Karpas-422 (cell line): Measurements from ENCODE around the gene MYL10. TPM values are rescaled to one million over a fixed set of nuclear protein-coding genes. Genes with fewer than 3 reads are reported as not detected.

Experiments
- DNase-seq: peaks from one replicate; pipeline ENCODE4 v3.0.0-alpha.2; 2015
- H2AFZ ChIP-seq: fragments of 200-600 bp; sonication (generic); 2 replicates; pipeline ENCODE4 v1.6.1; 2014; ENCODE audit warnings: antibody characterized with exemption, low read length, mixed read lengths
- H3K27ac ChIP-seq: fragments of 200-600 bp; sonication (generic); 2 replicates; pipeline ENCODE4 v1.5.1; 2014; ENCODE audit warnings: mild to moderate bottlenecking, low read length, moderate library complexity
- H3K27me3 ChIP-seq: fragments of 200-600 bp; sonication (generic); 2 replicates; pipeline ENCODE4 v1.6.1; 2014; ENCODE audit warnings: low read length, mixed read lengths
- H3K36me3 ChIP-seq: fragments of 200-600 bp; sonication (generic); 2 replicates; pipeline ENCODE4 v1.6.1; 2014; ENCODE audit warnings: low read length, mixed read lengths; ENCODE audit not compliant: insufficient read depth
- H3K4me1 ChIP-seq: fragments of 200-600 bp; sonication (generic); 2 replicates; pipeline ENCODE4 v1.6.1; 2014; ENCODE audit warnings: mild to moderate bottlenecking, low read length, mixed read lengths
- H3K4me2 ChIP-seq: fragments of 200-600 bp; sonication (generic); 2 replicates; pipeline ENCODE4 v1.6.1; 2014; ENCODE audit warnings: low read length, low read depth, mild to moderate bottlenecking; ENCODE audit not compliant: poor library complexity, severe bottlenecking
- H3K4me3 ChIP-seq: fragments of 200-600 bp; sonication (generic); 2 replicates; pipeline ENCODE4 v1.5.1; 2014; ENCODE audit warnings: mild to moderate bottlenecking, antibody characterized with exemption, low read length, mixed read lengths
- H3K79me2 ChIP-seq: fragments of 200-600 bp; sonication (generic); 2 replicates; pipeline ENCODE4 v1.6.1; 2014; ENCODE audit warnings: mild to moderate bottlenecking, low read length, mixed read lengths
- H3K9ac ChIP-seq: fragments of 200-600 bp; sonication (generic); 2 replicates; pipeline ENCODE4 v1.6.0; 2014; ENCODE audit warnings: low read length
- H3K9me2 ChIP-seq: fragments of 200-600 bp; sonication (generic), shearing (Covaris generic); replicated peaks from 2 replicates; pipeline ENCODE4 v1.6.0; 2014; ENCODE audit warnings: mild to moderate bottlenecking, low read length, moderate library complexity; ENCODE audit not compliant: insufficient read depth
- H3K9me3 ChIP-seq: fragments of 300-700, 200-600 bp; sonication (generic); 2 replicates; pipeline ENCODE4 v1.6.1; 2014; ENCODE audit warnings: low read length, mixed read lengths
- H4K20me1 ChIP-seq: fragments of 200-600 bp; sonication (generic); 2 replicates; pipeline ENCODE4 v1.6.1; 2014; ENCODE audit warnings: mild to moderate bottlenecking, antibody characterized with exemption, low read length, low read depth; ENCODE audit not compliant: insufficient read depth
- total RNA-seq: library from RNA; depleted of rRNA; stranded (reverse); fragments of >200 nt; shearing (Covaris generic); gene quantifications from 2 replicates; pipeline ENCODE4 v1.2.3, GENCODE V29; 2014; ENCODE audit warnings: low replicate concordance

The MYL10 gene
- total RNA-seq, 1 experiment from 2014 or later: not detected

- no peak overlapping the region for H3K4me2 ChIP-seq
- no peaks in the 10 kb centered on the region for H3K79me2 ChIP-seq
- H3K9me2 ChIP-seq: no peaks in the 10 kb centered on the region
- no peak for DNase-seq
- no peak overlapping the region for H3K27ac ChIP-seq
- no peak overlapping the region for H3K9ac ChIP-seq
- peaks cover 11% of the 10 kb centered on the region for H3K4me1 ChIP-seq
- H3K27me3 ChIP-seq: peaks cover 7% of the 10 kb centered on the region; the same call in 1 of the 2 replicates
- no peaks in the 10 kb centered on the region for H3K36me3 ChIP-seq
- H3K4me3 ChIP-seq: no peak overlapping the region
- H2AFZ ChIP-seq: no peak overlapping the region
- H4K20me1 ChIP-seq: no peaks in the 10 kb centered on the region
- peaks cover 11% of the 10 kb centered on the region for H3K9me3 ChIP-seq
These were observed 52.1 kb downstream of the MYL10 start for GRCh38 chr7:101576998-101577397.

- peaks cover 11% of the 10 kb centered on the region for H3K9me3 ChIP-seq
- no peaks in the 10 kb centered on the region for H4K20me1 ChIP-seq
- no peak overlapping the region for H3K4me3 ChIP-seq
- no peak overlapping the region for H3K9ac ChIP-seq
- H3K36me3 ChIP-seq: no peaks in the 10 kb centered on the region
- H3K79me2 ChIP-seq: no peaks in the 10 kb centered on the region
- H3K4me1 ChIP-seq: peaks cover 11% of the 10 kb centered on the region
- peak; percentile 35 for DNase-seq
- peak overlapping the region; percentile 15 for H3K4me2 ChIP-seq
- no peak overlapping the region for H2AFZ ChIP-seq
- H3K27ac ChIP-seq: no peak overlapping the region
- peaks cover 7% of the 10 kb centered on the region; the same call in 1 of the 2 replicates for H3K27me3 ChIP-seq
- H3K9me2 ChIP-seq: no peaks in the 10 kb centered on the region
These were observed 53.4 kb downstream of the MYL10 start for GRCh38 chr7:101575721-101576120.

GRCh38 chr7:101575168-101575567 is 53.9 kb downstream of the MYL10 start:
- H3K4me1 ChIP-seq: peaks cover 11% of the 10 kb centered on the region
- H3K9me3 ChIP-seq: peaks cover 11% of the 10 kb centered on the region
- no peaks in the 10 kb centered on the region for H3K9me2 ChIP-seq
- no peak overlapping the region for H3K27ac ChIP-seq
- H3K4me2 ChIP-seq: peak overlapping the region; percentile 15
- no peaks in the 10 kb centered on the region for H3K36me3 ChIP-seq
- H3K4me3 ChIP-seq: no peak overlapping the region
- H2AFZ ChIP-seq: no peak overlapping the region
- H3K9ac ChIP-seq: no peak overlapping the region
- H3K27me3 ChIP-seq: peaks cover 7% of the 10 kb centered on the region; the same call in 1 of the 2 replicates
- DNase-seq: peak; percentile 59
- H3K79me2 ChIP-seq: no peaks in the 10 kb centered on the region
- H4K20me1 ChIP-seq: no peaks in the 10 kb centered on the region

GRCh38 chr7:101572156-101572555 is 56.9 kb downstream of the MYL10 start:
- H4K20me1 ChIP-seq: no peaks in the 10 kb centered on the region
- H3K4me2 ChIP-seq: no peak overlapping the region
- peak; percentile 27 for DNase-seq
- no peak overlapping the region for H2AFZ ChIP-seq
- no peaks in the 10 kb centered on the region for H3K36me3 ChIP-seq
- H3K4me3 ChIP-seq: no peak overlapping the region
- no peak overlapping the region for H3K9ac ChIP-seq
- H3K27ac ChIP-seq: no peak overlapping the region
- peaks cover 7% of the 10 kb centered on the region; the same call in 1 of the 2 replicates for H3K27me3 ChIP-seq
- H3K4me1 ChIP-seq: peaks cover 11% of the 10 kb centered on the region
- no peaks in the 10 kb centered on the region for H3K9me2 ChIP-seq
- no peaks in the 10 kb centered on the region for H3K79me2 ChIP-seq
- H3K9me3 ChIP-seq: peaks cover 11% of the 10 kb centered on the region

- Histone ChIP-seq H3K4me2 (no peak overlapping the region), H3K79me2 (no peaks in the 10 kb centered on the region), H3K27ac (no peak overlapping the region), H3K4me1 (no peaks in the 10 kb centered on the region), H3K9me3 (no peaks in the 10 kb centered on the region), H4K20me1 (no peaks in the 10 kb centered on the region), H2AFZ (no peak overlapping the region), H3K4me3 (no peak overlapping the region), H3K9ac (no peak overlapping the region), H3K36me3 (no peaks in the 10 kb centered on the region), H3K27me3 (no peaks in the 10 kb centered on the region), H3K9me2 (no peaks in the 10 kb centered on the region)
- DNase-seq: no peak
These were observed 61.9 kb downstream of the MYL10 start for GRCh38 chr7:101567230-101567629.

GRCh38 chr7:101565601-101566209 is 63.4 kb downstream of the MYL10 start:
- no peaks in the 10 kb centered on the region for H3K36me3 ChIP-seq
- no peaks in the 10 kb centered on the region for H3K9me3 ChIP-seq
- no peak overlapping the region for H3K4me2 ChIP-seq
- no peaks in the 10 kb centered on the region for H3K9me2 ChIP-seq
- no peak overlapping the region for H3K4me3 ChIP-seq
- no peaks in the 10 kb centered on the region for H3K4me1 ChIP-seq
- H3K9ac ChIP-seq: no peak overlapping the region
- no peaks in the 10 kb centered on the region for H3K27me3 ChIP-seq
- no peaks in the 10 kb centered on the region for H4K20me1 ChIP-seq
- no peak overlapping the region for H2AFZ ChIP-seq
- no peaks in the 10 kb centered on the region for H3K79me2 ChIP-seq
- H3K27ac ChIP-seq: no peak overlapping the region
- DNase-seq: no peak

- Histone ChIP-seq H4K20me1 (no peaks in the 10 kb centered on the region), H3K27me3 (no peaks in the 10 kb centered on the region), H3K9me3 (no peaks in the 10 kb centered on the region), H3K9me2 (no peaks in the 10 kb centered on the region), H3K4me2 (no peak overlapping the region), H3K27ac (no peak overlapping the region), H3K9ac (no peak overlapping the region), H3K4me3 (no peak overlapping the region), H3K4me1 (no peaks in the 10 kb centered on the region), H2AFZ (no peak overlapping the region), H3K36me3 (no peaks in the 10 kb centered on the region), H3K79me2 (no peaks in the 10 kb centered on the region)
- DNase-seq: peak; percentile 71
These were observed 64.3 kb downstream of the MYL10 start for GRCh38 chr7:101564778-101565211.

- no peaks in the 10 kb centered on the region for H3K9me2 ChIP-seq
- no peak overlapping the region for H3K4me3 ChIP-seq
- H4K20me1 ChIP-seq: no peaks in the 10 kb centered on the region
These were observed 64.9 kb downstream of the MYL10 start for GRCh38 chr7:101563943-101564777.

More at GRCh38 chr7:101563943-101564777, 64.9 kb downstream of the MYL10 start:
- H3K27me3 ChIP-seq: no peaks in the 10 kb centered on the region
- no peaks in the 10 kb centered on the region for H3K36me3 ChIP-seq
- no peaks in the 10 kb centered on the region for H3K79me2 ChIP-seq
- no peak overlapping the region for H3K4me2 ChIP-seq
- no peak overlapping the region for H2AFZ ChIP-seq
- peak; percentile 19 for DNase-seq
- H3K4me1 ChIP-seq: no peaks in the 10 kb centered on the region
- H3K27ac ChIP-seq: no peak overlapping the region
- H3K9me3 ChIP-seq: no peaks in the 10 kb centered on the region
- H3K9ac ChIP-seq: no peak overlapping the region
